HepG2 (cell line): ENCODE data around the gene IFRD1. TPM values are rescaled to one million over a fixed set of nuclear protein-coding genes. Genes with fewer than 3 reads are reported as not detected.

Source experiments
- ATAC-seq: fragments of 200-7000 bp; cut with Tn5 transposase; 3 replicates; pipeline ENCODE4 v1.9.1; 2020; ENCODE audit warnings: mild to moderate bottlenecking, moderate library complexity
- BruUV-seq: library from RNA; stranded (reverse); fragments of 400-500 nt; replicated peaks from 2 replicates; lab custom pipeline; 2021; lab: Mats Ljungman, UMichigan
- CTCF ChIA-PET: fragments of 300-600 bp; formaldehyde crosslinking; extraction: SDS; loops from one replicate; lab custom pipeline; 2021; ENCODE audit warnings: low total read pairs, inconsistent platforms, low intra/inter-chr PET ratio; lab: Yijun Ruan, JAX
- POLR2A ChIA-PET: fragments of 350-600 bp; sonication (Branson Sonifier 250); formaldehyde crosslinking; loops from one replicate; lab custom pipeline; 2020; ENCODE audit warnings: antibody characterized with exemption, inconsistent platforms; lab: Yijun Ruan, JAX
- DNase-seq: peaks from one replicate; pipeline ENCODE4 v3.0.0-alpha.2; 2015; ENCODE audit warnings: low spot score
- FAIRE-seq: peaks from 3 replicates; lab custom pipeline; 2011; peaks lifted over from hg19 to GRCh38; lab: Jason Lieb, UNC
- H2AFZ ChIP-seq: one replicate; pipeline ENCODE4 v1.6.1; 2011; ENCODE audit warnings: low read length, inconsistent platforms
- H3K27ac ChIP-seq: fragments of 300-600 bp; 3 replicates; pipeline ENCODE4 v1.8.0; 2011; ENCODE audit warnings: mixed run types, mild to moderate bottlenecking, mixed read lengths, low read length, inconsistent platforms; ENCODE audit not compliant: insufficient read depth; ENCODE audit errors: extremely low read length
- H3K27me3 ChIP-seq, 2 experiments: fragments of 200-600 bp in 1 of 2; 2 replicates in 1 of 2; 3 replicates in 1 of 2; pipeline versions ENCODE4 v1.6.0 to v1.8.0; 2011; ENCODE audit warnings: low read length in 2 of 2, mild to moderate bottlenecking in 2 of 2, moderate library complexity in 2 of 2, inconsistent platforms in 1 of 2; ENCODE audit not compliant: insufficient read depth in 2 of 2, control insufficient read depth in 1 of 2
- H3K36me3 ChIP-seq, 2 experiments: fragments of 200-600 bp in 1 of 2; replicated peaks in 1 of 2; 2 replicates in 1 of 2; 3 replicates in 1 of 2; pipeline versions ENCODE4 v1.5.1 to v1.8.0; 2011; ENCODE audit warnings: low read length in 2 of 2, inconsistent platforms in 1 of 2; ENCODE audit not compliant: insufficient read depth in 2 of 2, control insufficient read depth in 1 of 2
- H3K4me1 ChIP-seq: 2 replicates; pipeline ENCODE4 v1.5.1; 2012; ENCODE audit warnings: low read length, inconsistent platforms; ENCODE audit not compliant: insufficient read depth
- H3K4me2 ChIP-seq: 2 replicates; pipeline ENCODE4 v1.6.0; 2011; ENCODE audit warnings: low read depth, low read length, inconsistent platforms
- H3K4me3 ChIP-seq, 3 experiments: fragments of 200-600 bp in 1 of 3; sonication (generic), shearing (Covaris generic) in 1 of 3; replicated peaks in 1 of 3; 2 replicates each; pipeline ENCODE4 v1.5.1; 2011 to 2016; ENCODE audit warnings: low read length in 3 of 3, inconsistent platforms in 2 of 3, low read depth in 2 of 3, mild to moderate bottlenecking in 2 of 3, control low read depth in 1 of 3, mixed read lengths in 1 of 3; ENCODE audit not compliant: insufficient read depth in 1 of 3
- H3K79me2 ChIP-seq: one replicate; pipeline ENCODE4 v1.6.1; 2011; ENCODE audit warnings: low read length, inconsistent platforms; ENCODE audit not compliant: insufficient read depth
- H3K9ac ChIP-seq: 2 replicates; pipeline ENCODE4 v1.6.0; 2011; ENCODE audit warnings: mild to moderate bottlenecking, low read depth, low read length, inconsistent platforms; ENCODE audit not compliant: insufficient read depth
- H3K9me3 ChIP-seq: 2 replicates; pipeline ENCODE4 v1.5.1; 2012; ENCODE audit warnings: mild to moderate bottlenecking, low read length
- H4K20me1 ChIP-seq: 2 replicates; pipeline ENCODE4 v1.6.0; 2011; ENCODE audit warnings: inconsistent platforms, mild to moderate bottlenecking, low read length, moderate library complexity; ENCODE audit not compliant: insufficient read depth
- CBX5 ChIP-seq: sonication (generic); formaldehyde crosslinking; IDR thresholded peaks from 2 replicates; pipeline ENCODE4 v1.4.0; 2020; ENCODE audit warnings: missing genetic modification reagents, borderline replicate concordance
- KDM5B ChIP-seq: sonication (generic); formaldehyde crosslinking; IDR thresholded peaks from 2 replicates; pipeline ENCODE4 v1.4.0; 2020; ENCODE audit warnings: missing genetic modification reagents, mild to moderate bottlenecking, borderline replicate concordance
- KMT2B ChIP-seq: IDR thresholded peaks from 2 replicates; pipeline ENCODE4 v1.6.1; 2016; ENCODE audit warnings: missing genetic modification reagents, missing compliant biosample characterization
- TARDBP ChIP-seq: sonication (generic); formaldehyde crosslinking; IDR thresholded peaks from 2 replicates; pipeline ENCODE4 v1.8.0; 2022; ENCODE audit warnings: mild to moderate bottlenecking, missing genetic modification reagents
- ZFP62 ChIP-seq: sonication (generic); formaldehyde crosslinking; IDR thresholded peaks from 2 replicates; pipeline ENCODE4 v1.4.0; 2020; ENCODE audit warnings: missing genetic modification reagents
- ZNF431 ChIP-seq: sonication (generic); formaldehyde crosslinking; IDR thresholded peaks from 2 replicates; pipeline ENCODE4 v1.9.0; 2022; ENCODE audit warnings: missing genetic modification reagents, low read depth, mild to moderate bottlenecking, borderline replicate concordance
- ZNF569 ChIP-seq: sonication (generic); formaldehyde crosslinking; IDR thresholded peaks from 2 replicates; pipeline ENCODE4 v1.5.0; 2020; ENCODE audit warnings: mild to moderate bottlenecking, missing genetic modification reagents, moderate library complexity, borderline replicate concordance
- ZSCAN31 ChIP-seq: sonication (generic); formaldehyde crosslinking; IDR thresholded peaks from 2 replicates; pipeline ENCODE4 v1.5.0; 2020; ENCODE audit warnings: low read depth, mild to moderate bottlenecking, missing genetic modification reagents
- WGBS: methylation state at CpG from one replicate; pipeline ENCODE4 v1.1.6; 2017; ENCODE audit warnings: low lambda C conversion rate; 5-methylcytosine and 5-hydroxymethylcytosine counted together
- in situ Hi-C: cut with HindIII; loops from 2 replicates; pipeline ENCODE4 v1.10.0; 2017; ENCODE audit warnings: low pct_unique_long_range_greater_than_20kb; ENCODE audit not compliant: extremely low pct_ligation_motif_present
- intact Hi-C: fragments of 100-400 bp; cut with micrococcal nuclease; formaldehyde crosslinking; loops from one replicate; pipeline ENCODE4 v1.10.0; 2022; ENCODE audit not compliant: unreplicated experiment
- polyA plus RNA-seq, 8 experiments: library from polyadenylated mRNA; depleted of rRNA in 3 of 8; stranded (reverse) in 7 of 8; unstranded in 1 of 8; fragments of >200 nt; fragmentation: Illumina TruSeq in 4 of 8; extraction: Trizol in 4 of 8; gene quantifications; 2 replicates each; pipeline versions ENCODE4 v1.2.1 to v1.2.3, GENCODE V29; 2011 to 2016; ENCODE audit warnings: low read depth in 4 of 8, missing spikeins in 1 of 8, mixed read lengths in 1 of 8; ENCODE audit not compliant: insufficient read depth in 1 of 8
- total RNA-seq, 5 experiments: library from RNA; depleted of rRNA; stranded (reverse); fragments of >200 nt; fragmentation: Illumina TruSeq; extraction: Trizol; gene quantifications; 2 replicates each; pipeline ENCODE4 v1.2.3, GENCODE V29; 2016; ENCODE audit warnings: low read depth in 1 of 5
- TF ChIP-seq, protein P1 (sequence below): sonication (generic); formaldehyde crosslinking; IDR thresholded peaks from 2 replicates; pipeline ENCODE4 v1.4.0; 2020; ENCODE audit warnings: missing genetic modification reagents, borderline replicate concordance

IFRD1 gene
- total and polyA plus RNA-seq, 2 of the 13 experiments (the other 11 are each of a cell fraction or from before 2014, with no cell fraction given): 50.9 to 55.5 TPM

DNA sequence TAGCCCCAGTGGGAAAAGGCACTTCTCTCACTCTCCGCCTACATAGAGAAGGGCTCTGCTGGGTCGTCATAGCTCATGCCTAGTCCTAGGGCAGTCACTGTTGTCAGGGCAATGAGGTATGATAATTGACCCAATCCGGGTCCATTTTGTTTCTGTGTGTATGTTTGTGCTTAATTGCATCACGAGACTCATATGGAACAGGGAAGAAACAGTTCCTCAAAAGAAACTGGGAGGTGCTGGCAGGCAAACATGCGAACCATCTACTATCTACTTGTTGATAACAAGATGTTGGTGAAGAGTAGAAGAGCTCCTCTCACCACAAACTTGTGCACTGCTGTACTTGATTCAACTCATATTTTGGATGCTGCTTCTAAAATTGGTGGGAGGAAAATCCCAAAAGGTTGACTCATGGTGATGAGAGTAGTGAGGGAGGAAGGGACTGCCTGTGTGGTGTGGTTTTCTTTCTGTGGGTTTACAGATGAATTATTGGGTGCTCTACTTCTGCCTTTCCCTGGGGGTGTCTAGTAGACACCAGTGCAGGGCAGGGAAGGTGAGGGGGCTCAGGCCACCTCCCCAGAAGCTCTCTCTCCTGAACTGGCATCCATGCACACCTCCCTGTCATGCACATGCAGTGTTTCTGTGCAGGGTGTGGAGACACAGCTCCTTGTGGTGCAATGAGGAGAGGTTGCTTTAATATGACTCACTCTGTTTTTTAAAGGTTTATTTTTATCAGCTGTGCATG is 59.9 kb downstream of the IFRD1 start:
- Histone ChIP-seq H3K79me2 (no peaks in the 10 kb centered on the region), H3K27me3 (peaks cover 0 to 26% of the 10 kb centered on the region in 2 experiments; a peak in 3 of 5 replicates), H3K9me3 (no peaks in the 10 kb centered on the region), H4K20me1 (no peaks in the 10 kb centered on the region), H3K36me3 (no peaks in the 10 kb centered on the region), H3K4me1 (peaks cover 26% of the 10 kb centered on the region), H3K4me2 (no peak overlapping the region), H3K4me3 (no peak overlapping the region), H3K9ac (no peak overlapping the region), H2AFZ (no peak overlapping the region), H3K27ac (no peak overlapping the region)
- no peak for TF ChIP-seq ZNF431 (CRISPR knock-in tag)
- no peak for TF ChIP-seq KDM5B (CRISPR knock-in tag)
- TF ChIP-seq ZFP62 (CRISPR knock-in tag): no peak
- TF ChIP-seq ZNF569 (CRISPR knock-in tag): no peak
- TF ChIP-seq ZSCAN31 (CRISPR knock-in tag): no peak
- TF ChIP-seq, protein P1, sequence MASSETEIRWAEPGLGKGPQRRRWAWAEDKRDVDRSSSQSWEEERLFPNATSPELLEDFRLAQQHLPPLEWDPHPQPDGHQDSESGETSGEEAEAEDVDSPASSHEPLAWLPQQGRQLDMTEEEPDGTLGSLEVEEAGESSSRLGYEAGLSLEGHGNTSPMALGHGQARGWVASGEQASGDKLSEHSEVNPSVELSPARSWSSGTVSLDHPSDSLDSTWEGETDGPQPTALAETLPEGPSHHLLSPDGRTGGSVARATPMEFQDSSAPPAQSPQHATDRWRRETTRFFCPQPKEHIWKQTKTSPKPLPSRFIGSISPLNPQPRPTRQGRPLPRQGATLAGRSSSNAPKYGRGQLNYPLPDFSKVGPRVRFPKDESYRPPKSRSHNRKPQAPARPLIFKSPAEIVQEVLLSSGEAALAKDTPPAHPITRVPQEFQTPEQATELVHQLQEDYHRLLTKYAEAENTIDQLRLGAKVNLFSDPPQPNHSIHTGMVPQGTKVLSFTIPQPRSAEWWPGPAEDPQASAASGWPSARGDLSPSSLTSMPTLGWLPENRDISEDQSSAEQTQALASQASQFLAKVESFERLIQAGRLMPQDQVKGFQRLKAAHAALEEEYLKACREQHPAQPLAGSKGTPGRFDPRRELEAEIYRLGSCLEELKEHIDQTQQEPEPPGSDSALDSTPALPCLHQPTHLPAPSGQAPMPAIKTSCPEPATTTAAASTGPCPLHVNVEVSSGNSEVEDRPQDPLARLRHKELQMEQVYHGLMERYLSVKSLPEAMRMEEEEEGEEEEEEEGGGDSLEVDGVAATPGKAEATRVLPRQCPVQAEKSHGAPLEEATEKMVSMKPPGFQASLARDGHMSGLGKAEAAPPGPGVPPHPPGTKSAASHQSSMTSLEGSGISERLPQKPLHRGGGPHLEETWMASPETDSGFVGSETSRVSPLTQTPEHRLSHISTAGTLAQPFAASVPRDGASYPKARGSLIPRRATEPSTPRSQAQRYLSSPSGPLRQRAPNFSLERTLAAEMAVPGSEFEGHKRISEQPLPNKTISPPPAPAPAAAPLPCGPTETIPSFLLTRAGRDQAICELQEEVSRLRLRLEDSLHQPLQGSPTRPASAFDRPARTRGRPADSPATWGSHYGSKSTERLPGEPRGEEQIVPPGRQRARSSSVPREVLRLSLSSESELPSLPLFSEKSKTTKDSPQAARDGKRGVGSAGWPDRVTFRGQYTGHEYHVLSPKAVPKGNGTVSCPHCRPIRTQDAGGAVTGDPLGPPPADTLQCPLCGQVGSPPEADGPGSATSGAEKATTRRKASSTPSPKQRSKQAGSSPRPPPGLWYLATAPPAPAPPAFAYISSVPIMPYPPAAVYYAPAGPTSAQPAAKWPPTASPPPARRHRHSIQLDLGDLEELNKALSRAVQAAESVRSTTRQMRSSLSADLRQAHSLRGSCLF (CRISPR knock-in tag): no peak
- TF ChIP-seq CBX5 (CRISPR knock-in tag): no peak
- TF ChIP-seq TARDBP (CRISPR knock-in tag): no peak
- TF ChIP-seq KMT2B (CRISPR knock-in tag): no peak
- no TSS peak for BruUV-seq
- in situ Hi-C loops: no loop called here
- 35% methylated on average over 5 of the region's 5 CpGs for WGBS
- DNase-seq (no peak), ATAC-seq (no peak), FAIRE-seq (no peak)
- POLR2A ChIA-PET: no interaction called here
- intact Hi-C loops: no loop called here
- CTCF ChIA-PET: no interaction called here
